Omental fat pad (tissue), 4 donors: ENCODE data around the gene AADAT. TPM values are rescaled to one million over a fixed set of nuclear protein-coding genes. Genes with fewer than 3 reads are reported as not detected.

Experiments used
- ATAC-seq: fragments of 150-250 bp; one replicate; pipeline ENCODE4 v1.9.1; 2016; ENCODE audit warnings: mild to moderate bottlenecking, moderate library complexity; ENCODE audit not compliant: low FRiP score
- DNase-seq: peaks from one replicate; pipeline ENCODE4 v3.0.0-alpha.2; 2019; ENCODE audit warnings: low spot score
- CTCF ChIP-seq, 3 donors: fragments of 450-650 bp; IDR thresholded peaks; one replicate each; pipeline ENCODE4 v1.5.1; 2016 to 2017; ENCODE audit warnings: antibody characterized with exemption in 3 of 3, mild to moderate bottlenecking in 3 of 3, moderate library complexity in 2 of 3
- total RNA-seq, 4 donors: library from RNA; depleted of rRNA; stranded (reverse); fragments of >200 nt; gene quantifications; one replicate each; pipeline ENCODE4 v1.1.0, GENCODE V29; 2016

Gene AADAT
- total RNA-seq, 4 donors from 2014 or later: 1.9 to 4.7 (median 3.8) TPM

DNA sequence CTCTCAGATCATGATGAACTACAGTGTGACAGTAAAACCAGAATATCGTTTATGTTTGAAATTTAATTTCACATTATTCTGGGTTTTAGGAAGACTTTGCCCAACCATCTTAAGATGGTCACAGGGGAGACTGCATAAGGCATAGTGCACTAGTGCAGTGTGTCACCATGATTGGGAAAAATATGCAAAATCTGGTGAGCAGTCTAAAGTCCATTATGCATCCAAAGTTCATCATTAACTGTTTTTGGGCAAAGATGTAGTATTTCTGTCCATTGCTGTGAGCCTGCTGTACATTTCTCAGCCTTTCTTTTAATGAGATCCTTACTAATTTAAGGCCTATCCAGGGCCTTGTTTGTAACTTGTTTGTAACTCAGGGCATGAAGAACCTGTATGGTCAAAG is 52.3 kb downstream of the AADAT start:
- DNase-seq: no peak

GRCh38 chr4:170035845-170036244 is 53.9 kb downstream of the AADAT start:
- DNase-seq (no peak), ATAC-seq (no peak)
- no peak for TF ChIP-seq CTCF (IDR thresholded peaks at IDR 0.05)

More for the DNA sequence above, 52.3 kb downstream of the AADAT start:
- ATAC-seq: no peak
- no peak for TF ChIP-seq CTCF (IDR thresholded peaks at IDR 0.05)

- no peak for DNase-seq
- TF ChIP-seq CTCF (IDR thresholded peaks at IDR 0.05): no peak
Observed at GRCh38 chr4:170035231-170035630, 54.5 kb downstream of the AADAT start.

DNA sequence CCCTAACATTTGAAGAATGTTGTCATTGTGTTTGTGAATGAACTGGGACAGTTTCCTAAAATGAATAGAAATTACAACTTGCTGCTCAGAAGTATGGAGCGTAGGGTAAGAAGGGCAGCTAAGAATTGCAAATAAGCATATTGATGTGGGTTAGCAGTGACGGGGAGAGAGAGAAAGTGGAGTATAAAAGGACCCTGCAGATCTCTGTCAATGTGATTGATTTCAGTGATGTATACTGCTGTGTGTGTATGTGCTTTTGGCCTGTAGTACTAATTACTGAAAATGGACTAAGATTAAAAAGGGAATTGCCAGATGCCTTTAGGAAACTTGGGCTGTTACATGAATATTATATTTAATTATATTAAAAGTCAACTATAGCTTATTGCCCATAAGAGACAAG is 55.8 kb downstream of the AADAT start:
- ATAC-seq: no peak
- no peak for TF ChIP-seq CTCF (IDR thresholded peaks at IDR 0.05)
- no peak for DNase-seq

More at GRCh38 chr4:170035231-170035630, 54.5 kb downstream of the AADAT start:
- ATAC-seq: no peak

GRCh38 chr4:170030121-170030520 is 59.6 kb downstream of the AADAT start:
- DNase-seq (no peak), ATAC-seq (no peak)
- TF ChIP-seq CTCF (IDR thresholded peaks at IDR 0.05): no peak

DNA sequence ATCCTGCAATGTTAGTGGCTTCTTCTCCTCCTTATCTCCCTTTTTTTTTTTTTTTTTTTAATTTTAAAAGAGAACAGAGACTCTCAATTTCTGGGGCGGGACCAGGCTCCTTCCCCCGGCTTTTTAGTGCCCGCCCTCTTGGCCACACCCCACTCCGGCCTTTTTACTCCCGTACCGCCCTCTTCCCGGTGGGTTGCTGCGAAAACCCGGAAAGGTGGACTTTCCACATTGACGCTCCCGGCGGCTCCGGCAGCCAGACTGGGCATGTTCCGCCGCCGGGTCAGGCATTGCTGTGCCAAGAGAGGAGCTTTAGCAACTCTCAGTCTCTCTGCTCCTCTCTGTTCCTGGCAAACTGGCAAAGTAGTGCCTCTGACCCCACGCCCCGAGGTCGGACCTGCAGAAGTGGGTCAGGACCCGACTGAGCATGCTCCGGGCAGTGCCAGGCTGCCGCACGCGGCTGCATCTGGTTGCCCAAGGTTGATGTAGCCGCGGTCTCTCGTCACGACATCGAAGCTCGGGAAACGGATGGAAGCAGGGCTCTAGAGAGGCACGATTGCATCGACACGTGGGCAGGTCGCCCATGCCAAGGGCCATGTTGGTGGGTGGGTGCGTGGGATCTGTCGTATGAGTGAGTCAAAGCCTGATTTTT is 62.5 kb downstream of the AADAT start:
- TF ChIP-seq CTCF (IDR thresholded peaks at IDR 0.05): no peak
- DNase-seq (peak; percentile 86), ATAC-seq (peak; percentile 90)
